ENCODE data around the gene GNAZ. TPM values are rescaled to one million over a fixed set of nuclear protein-coding genes. Genes with fewer than 3 reads are reported as not detected.

The GNAZ gene
- total RNA-seq, 1 experiment from 2014 or later, result 33.0 TPM

DNA sequence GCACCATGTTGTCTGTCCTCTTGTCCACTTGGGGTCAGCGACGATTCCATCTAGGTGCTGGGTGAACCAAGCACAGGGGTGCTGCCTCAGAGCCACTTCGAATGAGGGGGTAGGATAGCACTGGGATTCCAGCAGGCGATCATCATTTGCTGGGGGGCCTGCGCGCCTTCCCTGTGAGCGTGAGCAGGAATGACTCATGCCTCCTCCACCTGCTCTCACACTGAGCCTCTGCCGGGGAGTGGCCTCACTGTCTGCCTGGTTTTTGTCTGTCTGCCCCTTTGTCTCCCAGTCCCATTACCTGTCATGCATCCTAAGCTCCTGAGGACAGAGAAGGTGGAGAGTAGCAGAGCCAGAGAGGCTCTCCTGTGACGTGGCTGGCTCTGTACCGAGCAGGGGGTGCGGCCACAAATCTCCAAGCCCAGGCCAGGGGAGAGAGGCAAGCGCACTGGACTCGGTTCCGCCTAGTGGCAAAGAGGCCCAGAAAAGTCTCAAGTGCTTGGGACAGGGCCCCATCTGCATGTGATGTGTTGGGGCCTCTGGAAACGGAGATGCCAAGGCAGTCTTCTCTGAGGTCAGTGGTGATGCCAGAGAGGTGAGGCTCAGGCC lies 40.7 kb downstream of the GNAZ start:
- no peaks in the 10 kb centered on the region for H3K9me2 ChIP-seq (replicated peaks; ENCODE audit: insufficient read depth, low read length)
- DNase-seq, result no peak
- peaks cover 26% of the 10 kb centered on the region for H3K4me1 ChIP-seq (ENCODE audit: low read length)
- no peaks in the 10 kb centered on the region for H3K36me3 ChIP-seq (ENCODE audit: insufficient read depth, low read length)
- H2AFZ ChIP-seq (ENCODE audit: low read length), result no peak overlapping the region
- no peak overlapping the region for H3K27ac ChIP-seq (ENCODE audit: low read length)
- no peaks in the 10 kb centered on the region for H3K27me3 ChIP-seq (ENCODE audit: low read length)
- no peaks in the 10 kb centered on the region for H4K20me1 ChIP-seq (ENCODE audit: insufficient read depth, low read depth, low read length)
- H3K4me3 ChIP-seq (ENCODE audit: low read length), result no peak overlapping the region
- no peaks in the 10 kb centered on the region for H3K79me2 ChIP-seq (ENCODE audit: low read length)
- no peaks in the 10 kb centered on the region for H3K9me3 ChIP-seq (ENCODE audit: low read length)
- H3K9ac ChIP-seq (ENCODE audit: low read length), result no peak overlapping the region
- no peak overlapping the region for H3K4me2 ChIP-seq (ENCODE audit: low read depth, low read length, poor library complexity, severe bottlenecking)

DNA sequence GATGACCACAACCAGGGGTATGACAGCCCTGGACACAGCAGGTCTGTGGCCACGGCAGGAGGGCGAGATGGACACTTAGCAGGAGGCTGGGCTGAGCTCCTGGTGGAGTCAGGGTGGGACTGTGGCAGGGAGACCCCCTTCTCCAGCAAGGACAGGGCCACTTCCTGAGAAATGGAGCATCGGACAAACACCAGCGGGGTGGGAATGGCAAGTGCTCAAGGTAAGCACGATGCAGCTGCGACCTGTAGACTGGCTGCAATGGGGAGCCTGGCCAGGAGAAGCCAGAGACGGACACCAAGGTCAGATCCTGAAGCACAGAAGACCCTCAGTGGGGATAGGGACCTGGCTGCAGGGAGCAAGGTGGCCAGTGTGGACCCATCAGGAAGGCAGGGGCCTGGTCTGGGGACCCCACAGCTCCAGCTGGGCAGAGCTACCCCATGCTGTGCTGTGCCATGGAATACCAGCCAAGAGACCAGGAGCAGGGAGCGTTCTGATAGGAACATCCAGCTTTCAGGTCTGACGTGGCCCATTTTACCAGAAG lies 42.2 kb downstream of the GNAZ start:
- no peaks in the 10 kb centered on the region for H4K20me1 ChIP-seq (ENCODE audit: insufficient read depth, low read depth, low read length)

DNA sequence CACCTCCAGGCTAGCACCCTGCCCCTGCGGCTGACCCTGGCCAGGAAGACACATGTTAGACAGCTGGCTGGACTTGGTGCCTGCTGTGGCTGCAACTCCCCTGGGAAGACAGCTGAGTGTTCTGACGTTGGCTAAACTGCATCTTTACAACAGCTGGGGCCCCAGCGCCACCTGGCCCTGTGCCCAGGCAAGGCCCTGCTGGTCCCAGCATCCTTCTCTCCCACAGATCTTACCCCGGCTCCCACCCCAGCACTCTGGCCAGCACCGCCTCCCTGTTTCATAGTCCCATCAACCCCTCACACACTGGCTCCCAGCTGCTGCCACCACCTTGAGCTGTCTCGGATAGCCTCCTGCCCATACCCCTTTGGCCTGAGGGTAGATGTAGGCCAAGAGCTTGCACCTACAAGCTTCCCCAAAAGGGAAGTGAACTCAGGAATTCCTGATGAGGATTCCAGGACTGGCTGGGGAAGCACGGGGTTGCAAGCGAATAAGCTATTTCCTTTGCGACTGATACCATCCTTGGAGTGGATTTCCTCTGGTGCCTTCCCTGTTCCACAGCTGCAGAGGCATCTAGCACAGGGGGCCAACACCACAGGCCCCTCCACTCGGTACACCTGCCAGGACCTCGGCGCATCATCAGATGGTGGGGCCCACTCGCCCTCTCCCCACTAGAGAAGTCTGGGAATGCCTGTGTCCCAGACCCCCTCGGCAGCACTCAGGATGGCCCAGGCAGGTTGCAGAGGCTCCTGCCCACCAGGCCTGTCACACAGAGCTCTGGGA lies 42.9 kb downstream of the GNAZ start:
- Histone ChIP-seq H3K9ac (ENCODE audit: low read length) (no peak overlapping the region), H4K20me1 (ENCODE audit: insufficient read depth, low read depth, low read length) (no peaks in the 10 kb centered on the region), H3K79me2 (ENCODE audit: low read length) (no peaks in the 10 kb centered on the region), H3K9me3 (ENCODE audit: low read length) (no peaks in the 10 kb centered on the region), H3K36me3 (ENCODE audit: insufficient read depth, low read length) (no peaks in the 10 kb centered on the region), H3K4me1 (ENCODE audit: low read length) (peaks cover 39% of the 10 kb centered on the region), H3K9me2 (replicated peaks; ENCODE audit: insufficient read depth, low read length) (no peaks in the 10 kb centered on the region), H3K27ac (ENCODE audit: low read length) (peak overlapping the region; percentile 22; the same call in 1 of the 2 replicates), H2AFZ (ENCODE audit: low read length) (no peak overlapping the region), H3K4me3 (ENCODE audit: low read length) (no peak overlapping the region), H3K27me3 (ENCODE audit: low read length) (no peaks in the 10 kb centered on the region), H3K4me2 (ENCODE audit: low read depth, low read length, poor library complexity, severe bottlenecking) (no peak overlapping the region)
- DNase-seq, result peak; percentile 70

More for the DNA sequence above, 42.2 kb downstream of the GNAZ start:
- Histone ChIP-seq H3K9ac (ENCODE audit: low read length) (no peak overlapping the region), H3K4me2 (ENCODE audit: low read depth, low read length, poor library complexity, severe bottlenecking) (no peak overlapping the region), H3K27me3 (ENCODE audit: low read length) (no peaks in the 10 kb centered on the region), H3K36me3 (ENCODE audit: insufficient read depth, low read length) (no peaks in the 10 kb centered on the region), H3K4me1 (ENCODE audit: low read length) (peaks cover 35% of the 10 kb centered on the region), H3K27ac (ENCODE audit: low read length) (peak overlapping the region; percentile 22; the same call in 1 of the 2 replicates), H3K4me3 (ENCODE audit: low read length) (no peak overlapping the region), H3K9me3 (ENCODE audit: low read length) (no peaks in the 10 kb centered on the region), H3K79me2 (ENCODE audit: low read length) (no peaks in the 10 kb centered on the region), H2AFZ (ENCODE audit: low read length) (no peak overlapping the region), H3K9me2 (replicated peaks; ENCODE audit: insufficient read depth, low read length) (no peaks in the 10 kb centered on the region)
- DNase-seq, result no peak

DNA sequence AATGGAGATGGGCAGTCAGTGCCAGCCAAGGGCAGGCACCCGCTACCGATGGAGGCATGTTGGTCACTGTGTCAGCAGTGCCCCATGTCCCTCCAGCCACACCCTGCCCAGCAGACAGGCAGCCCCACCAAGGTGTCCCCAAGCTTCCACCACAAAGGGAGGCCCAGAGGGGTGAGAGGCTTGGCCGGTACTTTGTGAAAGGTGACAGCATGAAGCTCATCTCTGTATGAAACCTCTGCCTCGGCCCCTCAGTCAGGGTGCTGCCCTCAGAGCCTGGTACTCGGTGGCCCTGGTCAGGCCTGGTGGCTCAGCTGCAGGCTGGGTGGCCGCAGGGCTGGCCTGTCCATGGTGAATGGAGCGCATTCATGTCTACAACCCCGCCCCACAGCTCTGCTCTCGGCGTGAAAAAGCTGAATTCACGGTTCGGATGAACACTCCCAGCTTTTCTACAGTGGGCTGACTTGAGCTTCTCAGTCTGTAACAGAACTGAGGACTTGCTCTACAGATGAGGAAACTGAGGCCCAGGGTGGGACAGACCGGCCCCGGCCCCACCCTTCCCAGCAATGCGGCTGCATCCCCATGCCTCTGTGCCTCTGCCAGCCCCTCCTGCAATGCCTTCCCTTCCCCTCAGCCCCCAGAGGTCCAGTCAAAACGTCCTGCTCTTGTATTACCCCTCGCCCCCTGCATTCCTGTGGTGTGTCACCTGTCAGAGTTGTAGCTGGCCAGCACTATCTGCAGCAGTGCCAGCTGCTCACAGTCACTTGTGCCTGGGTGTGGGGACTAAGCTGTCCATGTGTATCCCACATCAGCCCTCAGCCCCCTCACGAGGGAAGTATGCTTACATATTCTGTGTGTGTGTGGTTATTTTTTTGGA lies 43.8 kb downstream of the GNAZ start:
- Histone ChIP-seq H3K4me3 (ENCODE audit: low read length) (no peak overlapping the region), H3K4me2 (ENCODE audit: low read depth, low read length, poor library complexity, severe bottlenecking) (no peak overlapping the region), H3K9ac (ENCODE audit: low read length) (no peak overlapping the region), H2AFZ (ENCODE audit: low read length) (no peak overlapping the region), H3K9me2 (replicated peaks; ENCODE audit: insufficient read depth, low read length) (no peaks in the 10 kb centered on the region), H3K27me3 (ENCODE audit: low read length) (no peaks in the 10 kb centered on the region), H3K9me3 (ENCODE audit: low read length) (no peaks in the 10 kb centered on the region), H3K27ac (ENCODE audit: low read length) (no peak overlapping the region), H4K20me1 (ENCODE audit: insufficient read depth, low read depth, low read length) (no peaks in the 10 kb centered on the region), H3K79me2 (ENCODE audit: low read length) (no peaks in the 10 kb centered on the region), H3K36me3 (ENCODE audit: insufficient read depth, low read length) (no peaks in the 10 kb centered on the region), H3K4me1 (ENCODE audit: low read length) (peaks cover 47% of the 10 kb centered on the region)
- DNase-seq, result no peak

DNA sequence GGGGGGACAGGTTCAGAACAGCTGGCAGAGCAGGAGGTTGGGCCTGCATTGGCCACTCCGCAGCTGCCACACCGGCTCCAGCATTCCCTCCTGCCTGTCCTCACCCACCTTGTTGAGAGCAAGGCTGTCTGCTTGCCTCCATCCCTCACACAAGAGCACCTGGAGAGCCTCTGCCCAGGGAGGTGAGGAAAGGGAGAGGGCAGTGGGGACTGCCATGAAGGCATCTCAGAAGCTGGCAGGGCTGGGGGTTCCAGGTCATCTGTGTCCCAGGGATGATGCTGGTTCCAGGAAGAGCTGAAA lies 44.4 kb downstream of the GNAZ start:
- no peak for DNase-seq
- Histone ChIP-seq H3K27ac (ENCODE audit: low read length) (no peak overlapping the region), H3K9me2 (replicated peaks; ENCODE audit: insufficient read depth, low read length) (no peaks in the 10 kb centered on the region), H4K20me1 (ENCODE audit: insufficient read depth, low read depth, low read length) (no peaks in the 10 kb centered on the region), H3K36me3 (ENCODE audit: insufficient read depth, low read length) (no peaks in the 10 kb centered on the region), H3K27me3 (ENCODE audit: low read length) (no peaks in the 10 kb centered on the region), H3K4me3 (ENCODE audit: low read length) (no peak overlapping the region), H2AFZ (ENCODE audit: low read length) (no peak overlapping the region), H3K4me1 (ENCODE audit: low read length) (peaks cover 48% of the 10 kb centered on the region), H3K9me3 (ENCODE audit: low read length) (no peaks in the 10 kb centered on the region), H3K9ac (ENCODE audit: low read length) (no peak overlapping the region), H3K79me2 (ENCODE audit: low read length) (no peaks in the 10 kb centered on the region), H3K4me2 (ENCODE audit: low read depth, low read length, poor library complexity, severe bottlenecking) (no peak overlapping the region)

- H3K4me2 ChIP-seq (ENCODE audit: low read depth, low read length, poor library complexity, severe bottlenecking), result no peak overlapping the region
- H3K9ac ChIP-seq (ENCODE audit: low read length), result no peak overlapping the region
- H3K9me2 ChIP-seq (replicated peaks; ENCODE audit: insufficient read depth, low read length), result no peaks in the 10 kb centered on the region
- no peak overlapping the region for H3K27ac ChIP-seq (ENCODE audit: low read length)
- peaks cover 48% of the 10 kb centered on the region for H3K4me1 ChIP-seq (ENCODE audit: low read length)
- H3K9me3 ChIP-seq (ENCODE audit: low read length), result no peaks in the 10 kb centered on the region
- H3K79me2 ChIP-seq (ENCODE audit: low read length), result no peaks in the 10 kb centered on the region
- no peak for DNase-seq
- H3K4me3 ChIP-seq (ENCODE audit: low read length), result no peak overlapping the region
- H3K27me3 ChIP-seq (ENCODE audit: low read length), result no peaks in the 10 kb centered on the region
- H2AFZ ChIP-seq (ENCODE audit: low read length), result no peak overlapping the region
- H3K36me3 ChIP-seq (ENCODE audit: insufficient read depth, low read length), result no peaks in the 10 kb centered on the region
- H4K20me1 ChIP-seq (ENCODE audit: insufficient read depth, low read depth, low read length), result no peaks in the 10 kb centered on the region
These were observed 45.0 kb downstream of the GNAZ start for GRCh38 chr22:23115369-23115768.

DNA sequence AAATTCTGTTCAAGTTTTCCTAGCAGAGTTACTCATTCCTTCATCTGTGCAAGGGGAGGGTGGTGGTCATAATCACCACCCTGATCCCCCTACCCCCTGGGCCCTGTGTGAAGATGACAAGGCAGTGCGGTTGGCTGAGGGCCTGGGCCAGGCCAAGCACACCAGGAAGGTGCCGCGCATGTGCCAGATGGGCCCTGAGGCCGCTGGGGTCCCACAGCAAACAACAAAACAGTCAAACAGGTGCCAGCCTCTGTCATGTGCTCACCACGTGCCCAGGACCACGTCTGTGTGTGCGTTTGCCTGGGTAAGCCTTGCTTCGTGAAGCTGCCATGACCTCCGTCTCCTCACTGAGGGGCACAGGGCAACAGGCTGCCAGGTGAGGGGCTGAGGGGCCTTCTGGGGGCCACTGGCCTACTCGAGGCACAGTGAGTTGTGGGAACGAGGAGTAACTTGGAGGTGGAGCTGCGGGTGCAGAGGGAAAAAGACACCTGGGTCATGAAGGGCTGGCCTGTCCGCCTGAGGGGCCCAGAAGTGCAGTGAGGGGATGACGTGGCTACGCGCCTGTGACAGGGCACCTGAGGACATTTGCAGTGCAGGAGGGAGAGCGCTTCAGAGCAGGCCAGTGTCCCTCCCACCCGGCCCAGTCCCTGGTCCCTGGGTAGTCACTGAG lies 45.6 kb downstream of the GNAZ start:
- Histone ChIP-seq H3K4me1 (ENCODE audit: low read length) (peaks cover 48% of the 10 kb centered on the region), H3K79me2 (ENCODE audit: low read length) (no peaks in the 10 kb centered on the region), H3K9me3 (ENCODE audit: low read length) (no peaks in the 10 kb centered on the region), H3K27ac (ENCODE audit: low read length) (no peak overlapping the region), H3K9me2 (replicated peaks; ENCODE audit: insufficient read depth, low read length) (no peaks in the 10 kb centered on the region), H3K9ac (ENCODE audit: low read length) (no peak overlapping the region), H3K27me3 (ENCODE audit: low read length) (no peaks in the 10 kb centered on the region), H3K4me3 (ENCODE audit: low read length) (no peak overlapping the region), H3K4me2 (ENCODE audit: low read depth, low read length, poor library complexity, severe bottlenecking) (no peak overlapping the region), H3K36me3 (ENCODE audit: insufficient read depth, low read length) (no peaks in the 10 kb centered on the region), H2AFZ (ENCODE audit: low read length) (no peak overlapping the region), H4K20me1 (ENCODE audit: insufficient read depth, low read depth, low read length) (no peaks in the 10 kb centered on the region)
- DNase-seq, result no peak

All from Karpas-422 (cell line).